Psoas muscle (tissue), 8 donors: ENCODE results near the gene FRS3. TPM values are rescaled to one million over a fixed set of nuclear protein-coding genes. Genes with fewer than 3 reads are reported as not detected.
A peak's percentile ranks its signal among the peaks of the same experiment; 100 is the strongest.

Experiments
- ATAC-seq, 4 donors: fragments of 200-7000 bp; cut with Tn5 transposase; one replicate each; pipeline ENCODE4 v1.9.1; 2020; ENCODE audit warnings: moderate library complexity in 3 of 4, mild to moderate bottlenecking in 2 of 4
- DNase-seq, 2 donors: peaks; one replicate each; pipeline ENCODE4 v3.0.0-alpha.2; 2020
- H3K27ac ChIP-seq: fragments of 200-600 bp; one replicate; pipeline ENCODE4 v1.8.0; 2022
- H3K27me3 ChIP-seq, 3 donors: fragments of 200-600 bp in 1 of 3; one replicate each; pipeline versions ENCODE4 v1.6.1 to v1.8.0; 2013 to 2022; ENCODE audit warnings: low read length in 2 of 3, mild to moderate bottlenecking in 2 of 3, moderate library complexity in 1 of 3; ENCODE audit not compliant: insufficient read depth in 3 of 3
- H3K36me3 ChIP-seq, 2 donors: fragments of 200-600 bp in 1 of 2; one replicate each; pipeline versions ENCODE4 v1.6.1 to v1.8.0; 2013 to 2022; ENCODE audit warnings: low read depth in 1 of 2, mild to moderate bottlenecking in 1 of 2, moderate library complexity in 1 of 2; ENCODE audit not compliant: insufficient read depth in 1 of 2
- H3K4me1 ChIP-seq: fragments of 200-600 bp; one replicate; pipeline ENCODE4 v1.8.0; 2022
- H3K4me3 ChIP-seq: fragments of 200-600 bp; one replicate; pipeline ENCODE4 v1.8.0; 2022; ENCODE audit warnings: mild to moderate bottlenecking
- H3K9me3 ChIP-seq: fragments of 200-600 bp; one replicate; pipeline ENCODE4 v1.8.0; 2022
- CTCF ChIP-seq: fragments of 200-600 bp; IDR thresholded peaks from one replicate; pipeline ENCODE4 v1.8.0; 2022; ENCODE audit warnings: antibody characterized with exemption
- WGBS, 3 donors: extraction: QIAGEN DNeasy Blood & Tissue Kit; methylation state at CpG; one replicate each; pipeline versions ENCODE4 v1.1.6 to v1.1.7; 2013; 5-methylcytosine and 5-hydroxymethylcytosine counted together
- intact Hi-C, 2 donors: fragments of 100-400 bp; cut with DNase I; formaldehyde crosslinking; loops; one replicate each; pipeline versions ENCODE4 v1.11.0 to v1.14.2; 2022
- polyA plus RNA-seq, 3 donors: library from polyadenylated mRNA; stranded (reverse); fragments of 200-250 nt; gene quantifications; one replicate each; pipeline ENCODE4 v1.2.3, GENCODE V29; 2013
- total RNA-seq, 4 donors: library from RNA; stranded (reverse); fragmentation: NEBNext Ultra II Directional in 2 of 4; extraction: Animal tissue kit (Norgen Biotek cat#: 25700) in 2 of 4; gene quantifications; one replicate each; pipeline versions ENCODE4 v1.2.1 to v1.2.4, GENCODE V29; 2021 to 2023
- donor health status: healthy with polysubstance abuse.
- donor health status: DM: no; HTN: no; CAD: no; lungs with moderate emphysema.
- donor health status: Bipolar disorder and iron deficiency.
- donor health status: healthy.
- donor health status: DM: yes; HTN: yes; CAD: no.
- donor health status: DM: no; HTN: no; CAD: no.
- donor health status: DM: no; HTN: no; CAD: no.
- donor health status: DM: yes; HTN: yes; CAD: no.

The FRS3 gene
- total and polyA plus RNA-seq, 7 donors, result 4.0 to 6.8 (median 5.4) TPM

GRCh38 chr6:41783106-41783780 is 3.5 kb upstream of the FRS3 start:
- 68 to 75% (median 71%) methylated on average over 6 of the region's 6 CpGs for WGBS, 3 donors
- H3K9me3 ChIP-seq, result no peaks in the 10 kb centered on the region
- intact Hi-C loops, result loop anchor here (5.0 to 10.0 kb wide), 2 partner anchors 112 to 259 kb away; partner anchors contain the start of gene USP49 (in 1 of the 2)
- ATAC-seq (no peak), DNase-seq (no peak)
- H3K4me3 ChIP-seq, result no peak overlapping the region
- H3K36me3 ChIP-seq, result no peaks in the 10 kb centered on the region
- no peaks in the 10 kb centered on the region for H3K27me3 ChIP-seq
- no peak for TF ChIP-seq CTCF
- H3K4me1 ChIP-seq, result peaks cover 18% of the 10 kb centered on the region
- H3K27ac ChIP-seq, result no peak overlapping the region

GRCh38 chr6:41781366-41781730 is 1.6 kb upstream of the FRS3 start:
- intact Hi-C loops, result loop anchor here (5.0 to 10.0 kb wide), 2 partner anchors 113 to 261 kb away; partner anchors contain the start of gene USP49 (in 1 of the 2)
- DNase-seq, result no peak
- H3K27ac ChIP-seq, result peak overlapping the region; percentile 75

GRCh38 chr6:41780551-41781365 is 1.1 kb upstream of the FRS3 start, which contains the start of gene PRICKLE4:
Gene PRICKLE4, plus strand, starts transcription at chr6:41780782. Its CDS starts 2,692 bp downstream, at chr6:41783474.
- Histone ChIP-seq H3K27me3 (no peaks in the 10 kb centered on the region), H3K4me3 (peak within 1 kb of the TSS; percentile 91), H3K27ac (peak within 1 kb of the TSS; percentile 75), H3K36me3 (peaks cover 0 to 9% of the 10 kb centered on the region in 2 donors), H3K9me3 (no peaks in the 10 kb centered on the region), H3K4me1 (peaks cover 13% of the 10 kb centered on the region)
- intact Hi-C loops, result loop anchor here (1.0 to 10.0 kb wide), 3 partner anchors 114 to 264 kb away; partner anchors contain the start of gene USP49 (in 1 of the 2)
- no peak for TF ChIP-seq CTCF
- ATAC-seq (peak; percentile 9 to 60 (median 24)), DNase-seq (peak; percentile 47 to 66)
- 1% methylated on average over 28 to 36 of the region's 36 CpGs for WGBS, 3 donors

More at GRCh38 chr6:41781366-41781730, 1.6 kb upstream of the FRS3 start:
- peaks cover 0 to 5% of the 10 kb centered on the region in 2 donors for H3K36me3 ChIP-seq
- 12 to 25% (median 14%) methylated on average over 3 of the region's 3 CpGs for WGBS, 3 donors
- H3K4me3 ChIP-seq, result peak overlapping the region; percentile 91
- no peak for TF ChIP-seq CTCF
- no peaks in the 10 kb centered on the region for H3K27me3 ChIP-seq
- H3K9me3 ChIP-seq, result no peaks in the 10 kb centered on the region
- no peak for ATAC-seq
- peaks cover 18% of the 10 kb centered on the region for H3K4me1 ChIP-seq

- Histone ChIP-seq H3K4me3 (peak overlapping the region; percentile 91), H3K9me3 (no peaks in the 10 kb centered on the region), H3K4me1 (peaks cover 10% of the 10 kb centered on the region), H3K27me3 (no peaks in the 10 kb centered on the region), H3K36me3 (peaks cover 6 to 22% of the 10 kb centered on the region in 2 donors), H3K27ac (peak overlapping the region; percentile 51)
- no peak for TF ChIP-seq CTCF
- ATAC-seq (no peak), DNase-seq (no peak)
- intact Hi-C loops, result loop anchor here (5.0 to 10.0 kb wide), 4 partner anchors 42 to 412 kb away; partner anchors contain the start of gene TFEB (in 1 of the 2)
- WGBS, 3 donors, result 1 to 4% (median 2%) methylated on average over 9 to 16 of the region's 16 CpGs
Observed at GRCh38 chr6:41779336-41779735, 364 bp downstream of the FRS3 start.
